ENCODE data around the gene SH3BP5.
A peak's percentile ranks its signal among the peaks of the same experiment; 100 is the strongest.

The SH3BP5 gene

DNA sequence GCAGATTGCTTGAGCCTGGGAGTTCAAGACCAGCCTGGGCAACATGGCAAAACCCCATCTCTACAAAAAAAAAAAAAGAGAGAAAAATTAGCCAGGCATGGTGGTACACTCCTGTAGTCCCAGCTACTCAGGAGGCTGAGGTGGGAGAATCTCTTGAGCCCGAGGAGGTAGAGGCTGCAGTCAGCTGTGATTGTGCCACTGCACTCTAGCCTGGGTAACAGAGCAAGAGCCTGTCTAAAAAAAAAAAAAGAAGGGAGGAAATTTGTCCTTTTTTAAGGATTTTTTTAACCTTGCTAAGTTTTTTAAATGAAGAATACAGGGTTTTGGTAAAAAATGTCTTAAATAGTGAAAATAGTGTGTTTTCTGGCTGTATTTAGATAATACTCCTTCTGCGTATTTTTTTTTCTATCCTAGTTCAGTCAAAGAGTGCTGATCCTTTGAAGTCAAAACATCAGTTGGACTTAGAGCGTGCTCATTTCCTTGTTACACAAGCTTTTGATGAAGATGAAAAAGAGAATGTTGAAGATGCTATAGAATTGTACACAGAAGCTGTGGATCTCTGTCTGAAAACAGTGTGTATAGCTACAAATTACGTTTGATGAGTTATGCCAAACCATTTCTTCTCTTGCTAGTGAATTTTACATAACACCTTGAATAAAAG is 115.2 kb downstream of the SH3BP5 start:
- H3K4me3 ChIP-seq (ENCODE audit: low read depth, low read length): no peak overlapping the region
- no peak for TF ChIP-seq CTCF (IDR thresholded peaks at IDR 0.05; ENCODE audit: insufficient read depth, low read length, missing control alignments)
- CTCF ChIA-PET: interaction anchor here (1.1 to 1.4 kb wide), 2 partner anchors 14 to 188 kb away, joined by 3 to 4 read pairs; no protein-coding TSS in a partner anchor
- DNase-seq (ENCODE audit: low read depth, low spot score): no peak
- POLR2A ChIA-PET: interaction anchor here (1.9 kb wide), 1 partner anchor 11 kb away, joined by 6 read pairs; the partner anchor contains the start of gene CAPN7

DNA sequence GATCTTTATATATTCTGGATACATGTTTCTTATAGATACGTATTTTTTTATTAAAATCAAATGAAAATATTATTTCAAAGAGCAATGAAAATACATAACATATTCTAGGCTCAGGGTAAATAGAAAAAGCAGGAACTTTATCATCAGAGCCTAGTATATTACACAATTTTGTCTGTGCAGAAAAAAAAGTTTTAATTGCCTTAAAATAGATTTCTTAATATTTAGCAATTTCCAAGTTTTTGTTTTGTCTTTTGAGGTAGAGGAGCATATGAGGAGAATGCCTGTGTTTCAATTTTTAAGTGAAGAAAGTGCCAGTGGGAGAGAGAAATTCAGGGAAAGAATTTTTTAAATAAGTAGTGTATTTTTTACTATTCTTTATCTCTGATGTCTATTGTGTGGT is 115.9 kb downstream of the SH3BP5 start:
- no peak for DNase-seq (ENCODE audit: low read depth, low spot score)
- POLR2A ChIA-PET: interaction anchor here (1.9 kb wide), 1 partner anchor 11 kb away, joined by 6 read pairs; the partner anchor contains the start of gene CAPN7
- no peak for TF ChIP-seq CTCF (IDR thresholded peaks at IDR 0.05; ENCODE audit: insufficient read depth, low read length, missing control alignments)

GRCh38 chr3:15215996-15216395 is 116.4 kb downstream of the SH3BP5 start:
- no peak for TF ChIP-seq CTCF (IDR thresholded peaks at IDR 0.05; ENCODE audit: insufficient read depth, low read length, missing control alignments)
- no peak for DNase-seq (ENCODE audit: low read depth, low spot score)
- ChIA-PET POLR2A (interaction anchor here (1.9 kb wide), 1 partner anchor 10 kb away, joined by 6 read pairs; the partner anchor contains the start of gene CAPN7), CTCF (no interaction called here)
- H3K4me3 ChIP-seq (ENCODE audit: low read depth, low read length): no peak overlapping the region

More for the DNA sequence above, 115.9 kb downstream of the SH3BP5 start:
- CTCF ChIA-PET: no interaction called here
- no peak overlapping the region for H3K4me3 ChIP-seq (ENCODE audit: low read depth, low read length)

GRCh38 chr3:15214758-15215157 is 117.6 kb downstream of the SH3BP5 start:
- no peak for DNase-seq (ENCODE audit: low read depth, low spot score)
- no peak for TF ChIP-seq CTCF (IDR thresholded peaks at IDR 0.05; ENCODE audit: insufficient read depth, low read length, missing control alignments)
- no peak overlapping the region for H3K4me3 ChIP-seq (ENCODE audit: low read depth, low read length)
- POLR2A ChIA-PET: no interaction called here
- CTCF ChIA-PET: interaction anchor here (1.0 to 2.2 kb wide), 7 partner anchors 9 to 255 kb away, joined by 3 to 13 read pairs (median 3); no protein-coding TSS in a partner anchor

DNA sequence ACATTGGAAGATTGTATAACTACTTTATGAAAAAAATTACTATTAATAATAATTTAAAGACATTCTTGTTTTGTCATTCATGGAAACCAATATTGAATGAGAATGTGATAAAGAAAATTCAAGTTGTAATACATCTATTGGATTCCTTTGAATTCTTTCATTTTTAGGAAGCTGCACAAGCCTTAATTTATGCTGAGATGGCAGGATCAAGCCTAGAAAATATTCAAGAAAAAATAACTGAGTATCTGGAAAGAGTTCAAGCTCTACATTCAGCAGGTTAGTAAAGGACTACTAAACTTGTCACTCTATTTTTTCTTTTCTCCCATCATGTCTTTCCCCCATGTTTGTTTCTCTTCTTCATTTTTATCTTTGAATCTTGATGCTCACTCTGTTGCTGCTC is 120.4 kb downstream of the SH3BP5 start:
- no peak overlapping the region for H3K4me3 ChIP-seq (ENCODE audit: low read depth, low read length)
- ChIA-PET POLR2A (no interaction called here), CTCF (interaction anchor here (0.9 to 1.4 kb wide), 2 partner anchors 9 to 104 kb away, joined by 3 to 6 read pairs; no protein-coding TSS in a partner anchor)
- no peak for TF ChIP-seq CTCF (IDR thresholded peaks at IDR 0.05; ENCODE audit: insufficient read depth, low read length, missing control alignments)
- no peak for DNase-seq (ENCODE audit: low read depth, low spot score)

GRCh38 chr3:15207836-15208504 is 124.4 kb downstream of the SH3BP5 start:
- DNase-seq (ENCODE audit: low read depth, low spot score): no peak
- ChIA-PET CTCF (interaction anchor here (1.0 to 1.4 kb wide), 5 partner anchors 30 to 100 kb away, joined by 3 to 6 read pairs (median 4); no protein-coding TSS in a partner anchor), POLR2A (interaction anchor here (0.7 kb wide), 2 partner anchors 1004 to 1057 kb away, joined by 4 to 5 read pairs; partner anchors contain the start of gene DPH3)
- TF ChIP-seq CTCF (IDR thresholded peaks at IDR 0.05; ENCODE audit: insufficient read depth, low read length, missing control alignments): no peak
- H3K4me3 ChIP-seq (ENCODE audit: low read depth, low read length): peak overlapping the region; percentile 86

Measured in AG04449 (cell line).